Thyroid gland (tissue), 4 donors: ENCODE data around the gene DNAAF1.

Source experiments
- POLR2A ChIP-seq, 2 donors: fragments of 450-650 bp; IDR thresholded peaks; one replicate each; pipeline ENCODE4 v1.6.1; 2017; ENCODE audit warnings: antibody characterized with exemption in 2 of 2, mild to moderate bottlenecking in 2 of 2, moderate library complexity in 1 of 2
- TF ChIP-seq, protein P1 (sequence below), 6 experiments: fragments of 200-600 bp in 3 of 6; fragments of 450-650 bp in 3 of 6; sonication (generic) in 3 of 6; IDR thresholded peaks; one replicate each; pipeline ENCODE4 v1.5.1; 2016 to 2019; ENCODE audit warnings: antibody characterized with exemption in 6 of 6, mild to moderate bottlenecking in 2 of 6, inconsistent platforms in 1 of 6, moderate library complexity in 1 of 6

DNA sequence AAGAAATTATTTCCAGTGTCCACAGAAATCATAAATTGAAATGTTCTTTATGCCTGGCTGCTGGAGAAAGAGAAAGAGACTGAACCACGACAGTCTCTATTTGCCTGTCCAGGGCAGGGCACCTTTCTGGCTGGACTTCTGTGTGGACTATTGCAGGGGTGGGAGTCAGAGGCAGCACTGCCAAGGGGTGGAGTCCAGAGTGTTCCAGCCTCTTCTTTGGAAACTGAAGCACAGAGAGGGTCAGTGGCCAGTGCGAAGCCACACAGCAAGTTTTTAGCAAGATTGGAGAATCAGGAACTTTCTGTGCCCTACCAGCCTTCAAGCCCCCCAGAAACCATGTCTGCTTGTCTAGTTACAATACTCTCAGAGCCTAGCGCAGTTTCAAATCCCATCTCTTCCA, 79.4 kb downstream of the DNAAF1 start:
- TF ChIP-seq, protein P1, sequence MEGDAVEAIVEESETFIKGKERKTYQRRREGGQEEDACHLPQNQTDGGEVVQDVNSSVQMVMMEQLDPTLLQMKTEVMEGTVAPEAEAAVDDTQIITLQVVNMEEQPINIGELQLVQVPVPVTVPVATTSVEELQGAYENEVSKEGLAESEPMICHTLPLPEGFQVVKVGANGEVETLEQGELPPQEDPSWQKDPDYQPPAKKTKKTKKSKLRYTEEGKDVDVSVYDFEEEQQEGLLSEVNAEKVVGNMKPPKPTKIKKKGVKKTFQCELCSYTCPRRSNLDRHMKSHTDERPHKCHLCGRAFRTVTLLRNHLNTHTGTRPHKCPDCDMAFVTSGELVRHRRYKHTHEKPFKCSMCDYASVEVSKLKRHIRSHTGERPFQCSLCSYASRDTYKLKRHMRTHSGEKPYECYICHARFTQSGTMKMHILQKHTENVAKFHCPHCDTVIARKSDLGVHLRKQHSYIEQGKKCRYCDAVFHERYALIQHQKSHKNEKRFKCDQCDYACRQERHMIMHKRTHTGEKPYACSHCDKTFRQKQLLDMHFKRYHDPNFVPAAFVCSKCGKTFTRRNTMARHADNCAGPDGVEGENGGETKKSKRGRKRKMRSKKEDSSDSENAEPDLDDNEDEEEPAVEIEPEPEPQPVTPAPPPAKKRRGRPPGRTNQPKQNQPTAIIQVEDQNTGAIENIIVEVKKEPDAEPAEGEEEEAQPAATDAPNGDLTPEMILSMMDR (IDR thresholded peaks at IDR 0.05), result no peak
- no peak for TF ChIP-seq POLR2A (IDR thresholded peaks at IDR 0.05)
